Adrenal gland (tissue), 5 donors: Measurements from ENCODE around the gene KIRREL3.

Source experiments
- CTCF ChIP-seq, 6 experiments: fragments of 450-650 bp in 4 of 6; fragments of 200-600 bp in 2 of 6; sonication (generic) in 1 of 6; IDR thresholded peaks; 1 replicate in 5 of 6; 2 replicates in 1 of 6; pipeline versions ENCODE4 v1.5.1 to v1.8.0; 2016 to 2021; ENCODE audit warnings: antibody characterized with exemption in 6 of 6, mild to moderate bottlenecking in 2 of 6, moderate library complexity in 1 of 6
- POLR2A ChIP-seq, 2 donors: fragments of 450-650 bp; IDR thresholded peaks; one replicate each; pipeline ENCODE4 v1.6.1; 2017; ENCODE audit warnings: antibody characterized with exemption in 2 of 2, mild to moderate bottlenecking in 2 of 2, moderate library complexity in 1 of 2
- donor health status: DM: no; HTN: no; CAD: no.

- TF ChIP-seq CTCF (IDR thresholded peaks at IDR 0.05) = peak; percentile 27 to 61 (median 54)
- TF ChIP-seq POLR2A (IDR thresholded peaks at IDR 0.05) = no peak
Observed at GRCh38 chr11:126716456-126717083, 284.0 kb downstream of the KIRREL3 start.
